HepG2 (cell line): ENCODE measurements around the gene PDE4D. TPM values are rescaled to one million over a fixed set of nuclear protein-coding genes. Genes with fewer than 3 reads are reported as not detected.

Experiments
- CREB1 ChIP-seq, 2 experiments: fragments of 450-650 bp in 1 of 2; IDR thresholded peaks; 2 replicates each; pipeline ENCODE4 v1.6.1; 2016 to 2017; ENCODE audit warnings: control low read depth in 1 of 2, mild to moderate bottlenecking in 1 of 2, missing compliant biosample characterization in 1 of 2, missing genetic modification characterization in 1 of 2
- FOXJ3 ChIP-seq: sonication (generic); formaldehyde crosslinking; IDR thresholded peaks from 2 replicates; pipeline ENCODE4 v1.4.0; 2020; ENCODE audit warnings: missing genetic modification reagents, mild to moderate bottlenecking, borderline replicate concordance
- KLF13 ChIP-seq: sonication (generic); formaldehyde crosslinking; IDR thresholded peaks from 2 replicates; pipeline ENCODE4 v1.4.0; 2020; ENCODE audit warnings: mild to moderate bottlenecking, missing genetic modification reagents
- MAF1 ChIP-seq: sonication (generic); formaldehyde crosslinking; IDR thresholded peaks from 2 replicates; pipeline ENCODE4 v1.5.0; 2020; ENCODE audit warnings: missing genetic modification reagents, borderline replicate concordance
- RFX1 ChIP-seq: fragments of 450-650 bp; IDR thresholded peaks from 2 replicates; pipeline ENCODE4 v1.6.1; 2017
- SRF ChIP-seq: IDR thresholded peaks from 2 replicates; pipeline ENCODE4 v1.6.1; 2011; ENCODE audit warnings: mild to moderate bottlenecking, low read depth, low read length, moderate library complexity
- SRSF1 ChIP-seq: fragments of 200-400 bp; formaldehyde crosslinking; optimal IDR thresholded peaks from 2 replicates; pipeline ENCODE3; 2017; ENCODE audit warnings: mild to moderate bottlenecking, low read depth, low read length, moderate library complexity
- TBX3 ChIP-seq: fragments of 450-650 bp; IDR thresholded peaks from 2 replicates; pipeline ENCODE4 v1.6.1; 2017; ENCODE audit warnings: antibody characterized with exemption, mild to moderate bottlenecking, inconsistent platforms, borderline replicate concordance
- TRIM22 ChIP-seq: fragments of 450-650 bp; IDR thresholded peaks from 2 replicates; pipeline ENCODE4 v1.6.1; 2017
- ZHX1 ChIP-seq: sonication (generic); formaldehyde crosslinking; IDR thresholded peaks from 2 replicates; pipeline ENCODE4 v1.8.1; 2022; ENCODE audit warnings: low read depth, mild to moderate bottlenecking, missing genetic modification reagents
- ZNF557 ChIP-seq: sonication (generic); formaldehyde crosslinking; IDR thresholded peaks from 2 replicates; pipeline ENCODE4 v1.4.0; 2020; ENCODE audit warnings: missing genetic modification reagents
- ZNF678 ChIP-seq: sonication (generic); formaldehyde crosslinking; IDR thresholded peaks from 2 replicates; pipeline ENCODE4 v1.4.0; 2020; ENCODE audit warnings: mild to moderate bottlenecking, missing genetic modification reagents
- polyA plus RNA-seq, 8 experiments: library from polyadenylated mRNA; depleted of rRNA in 3 of 8; stranded (reverse) in 7 of 8; unstranded in 1 of 8; fragments of >200 nt; fragmentation: Illumina TruSeq in 4 of 8; extraction: Trizol in 4 of 8; gene quantifications; 2 replicates each; pipeline versions ENCODE4 v1.2.1 to v1.2.3, GENCODE V29; 2011 to 2016; ENCODE audit warnings: low read depth in 4 of 8, missing spikeins in 1 of 8, mixed read lengths in 1 of 8; ENCODE audit not compliant: insufficient read depth in 1 of 8
- total RNA-seq, 5 experiments: library from RNA; depleted of rRNA; stranded (reverse); fragments of >200 nt; fragmentation: Illumina TruSeq; extraction: Trizol; gene quantifications; 2 replicates each; pipeline ENCODE4 v1.2.3, GENCODE V29; 2016; ENCODE audit warnings: low read depth in 1 of 5

Gene PDE4D
- total and polyA plus RNA-seq, 2 of the 13 experiments (the other 11 are each of a cell fraction or from before 2014, with no cell fraction given) = 7.0 to 12.2 TPM

GRCh38 chr5:59320420-59320819, 573.1 kb downstream of the PDE4D start (continued):
- TF ChIP-seq ZHX1 (CRISPR knock-in tag) = no peak
- TF ChIP-seq TBX3 = no peak
- TF ChIP-seq FOXJ3 (CRISPR knock-in tag) = no peak
- no peak for TF ChIP-seq TRIM22
- no peak for TF ChIP-seq RFX1
- TF ChIP-seq SRSF1 = no peak
- TF ChIP-seq KLF13 (CRISPR knock-in tag) = no peak
- TF ChIP-seq ZNF557 = no peak
- TF ChIP-seq ZNF678 (CRISPR knock-in tag) = no peak
- TF ChIP-seq SRF = no peak
- no peak for TF ChIP-seq MAF1 (CRISPR knock-in tag)
- no peak for TF ChIP-seq CREB1 (IDR thresholded peaks at IDR 0.05)
- no peak for TF ChIP-seq CREB1 (CRISPR knock-in tag; IDR thresholded peaks at IDR 0.05)
